NCI-H510A treated with DMSO at 0.1 percent for 48 hours (cell line): ENCODE data around the gene PRR14L.
"Not testable (repeated sequence)": the region's sequence is repeated elsewhere in the genome, so short reads cannot be mapped to it uniquely, and the experiment has no call there.

ENCODE experiments used
- DNase-seq: peaks from one replicate; lab custom pipeline; 2025; lab: John Stamatoyannopoulos, UW

The PRR14L gene

GRCh38 chr22:31740314-31740713, 9.6 kb downstream of the PRR14L start:
- not testable (repeated sequence) for DNase-seq

- DNase-seq: no peak
These were observed 10.1 kb downstream of the PRR14L start for GRCh38 chr22:31739795-31740201.

GRCh38 chr22:31738566-31738965, 11.4 kb downstream of the PRR14L start:
- no peak for DNase-seq

GRCh38 chr22:31737932-31738331, 12.0 kb downstream of the PRR14L start:
- no peak for DNase-seq

GRCh38 chr22:31736458-31736857, 13.5 kb downstream of the PRR14L start:
- no peak for DNase-seq

GRCh38 chr22:31734512-31734911, 15.4 kb downstream of the PRR14L start:
- DNase-seq: no peak

- DNase-seq: no peak
These were observed 16.3 kb downstream of the PRR14L start for GRCh38 chr22:31733580-31734079.

GRCh38 chr22:31732089-31732829, 17.7 kb downstream of the PRR14L start:
- DNase-seq: no peak

- DNase-seq: no peak
These were observed 19.6 kb downstream of the PRR14L start for GRCh38 chr22:31730344-31730711.

GRCh38 chr22:31728857-31729256, 21.1 kb downstream of the PRR14L start:
- DNase-seq: no peak

- DNase-seq: no peak
These were observed 23.2 kb downstream of the PRR14L start for GRCh38 chr22:31726692-31727091.

GRCh38 chr22:31723723-31724122, 26.2 kb downstream of the PRR14L start:
- DNase-seq: no peak

GRCh38 chr22:31719850-31720471, 30.0 kb downstream of the PRR14L start:
- DNase-seq: no peak

- DNase-seq: no peak
These were observed 34.7 kb downstream of the PRR14L start for GRCh38 chr22:31715147-31715778.

- not testable (repeated sequence) for DNase-seq
These were observed 38.7 kb downstream of the PRR14L start for GRCh38 chr22:31711226-31711625.

- no peak for DNase-seq
These were observed 42.4 kb downstream of the PRR14L start for GRCh38 chr22:31707519-31707918.

- DNase-seq: no peak
These were observed 54.5 kb downstream of the PRR14L start for GRCh38 chr22:31695423-31695822.

GRCh38 chr22:31694046-31694445, 55.9 kb downstream of the PRR14L start:
- not testable (repeated sequence) for DNase-seq

- DNase-seq: no peak
These were observed 57.6 kb downstream of the PRR14L start for GRCh38 chr22:31692186-31692886.

- no peak for DNase-seq
These were observed 58.5 kb downstream of the PRR14L start for GRCh38 chr22:31691408-31691807.

- DNase-seq: no peak
These were observed 66.5 kb downstream of the PRR14L start for GRCh38 chr22:31683181-31684105.
